Endothelial cell (in vitro differentiated cells): ENCODE results near the gene NAV3. TPM values are rescaled to one million over a fixed set of nuclear protein-coding genes. Genes with fewer than 3 reads are reported as not detected.
A peak's percentile ranks its signal among the peaks of the same experiment; 100 is the strongest.

Experiments used
- DNase-seq: peaks from one replicate; pipeline ENCODE4 v3.0.0; 2021; ENCODE audit warnings: low spot score
- H3K27ac Mint-ChIP-seq: one replicate; pipeline ENCODE4 v1.8.0; 2021; ENCODE audit warnings: mixed read lengths, inconsistent platforms; ENCODE audit not compliant: unreplicated experiment
- H3K27me3 Mint-ChIP-seq: one replicate; pipeline ENCODE4 v1.8.0; 2021; ENCODE audit warnings: mild to moderate bottlenecking, moderate library complexity, mixed read lengths, inconsistent platforms; ENCODE audit not compliant: unreplicated experiment
- H3K36me3 Mint-ChIP-seq: one replicate; pipeline ENCODE4 v1.8.0; 2021; ENCODE audit warnings: mild to moderate bottlenecking, low read depth, mixed read lengths, inconsistent platforms; ENCODE audit not compliant: unreplicated experiment
- H3K4me1 Mint-ChIP-seq: one replicate; pipeline ENCODE4 v1.8.0; 2021; ENCODE audit warnings: mild to moderate bottlenecking, mixed read lengths, inconsistent platforms; ENCODE audit not compliant: unreplicated experiment
- H3K4me3 Mint-ChIP-seq: one replicate; pipeline ENCODE4 v1.8.0; 2021; ENCODE audit warnings: mild to moderate bottlenecking, mixed read lengths, inconsistent platforms; ENCODE audit not compliant: unreplicated experiment
- H3K9me3 Mint-ChIP-seq: one replicate; pipeline ENCODE4 v1.8.0; 2021; ENCODE audit warnings: mixed read lengths, inconsistent platforms; ENCODE audit not compliant: unreplicated experiment
- CTCF ChIP-seq: fragments of 200-600 bp; sonication (generic); IDR thresholded peaks from one replicate; pipeline ENCODE4 v1.5.0; 2021; ENCODE audit warnings: antibody characterized with exemption; ENCODE audit not compliant: unreplicated experiment
- total RNA-seq: library from RNA; stranded (reverse); fragmentation: NEBNext Ultra II Directional; extraction: Animal tissue kit (Norgen Biotek cat#: 25700); gene quantifications from one replicate; pipeline ENCODE4 v1.2.1, GENCODE V29; 2021; ENCODE audit not compliant: unreplicated experiment

The NAV3 gene
- total RNA-seq, 1 donor from 2014 or later: 20.3 TPM

- peaks cover under 1% of the 10 kb centered on the region for H3K27me3 Mint-ChIP-seq
- H3K36me3 Mint-ChIP-seq: no peaks in the 10 kb centered on the region
- DNase-seq: no peak
- peaks cover 7% of the 10 kb centered on the region for H3K4me1 Mint-ChIP-seq
- peak; percentile 22 for TF ChIP-seq CTCF
- no peak overlapping the region for H3K27ac Mint-ChIP-seq
- no peak overlapping the region for H3K4me3 Mint-ChIP-seq
- H3K9me3 Mint-ChIP-seq: no peaks in the 10 kb centered on the region
Measured at GRCh38 chr12:78181544-78182162, 351.0 kb downstream of the NAV3 start.

DNA sequence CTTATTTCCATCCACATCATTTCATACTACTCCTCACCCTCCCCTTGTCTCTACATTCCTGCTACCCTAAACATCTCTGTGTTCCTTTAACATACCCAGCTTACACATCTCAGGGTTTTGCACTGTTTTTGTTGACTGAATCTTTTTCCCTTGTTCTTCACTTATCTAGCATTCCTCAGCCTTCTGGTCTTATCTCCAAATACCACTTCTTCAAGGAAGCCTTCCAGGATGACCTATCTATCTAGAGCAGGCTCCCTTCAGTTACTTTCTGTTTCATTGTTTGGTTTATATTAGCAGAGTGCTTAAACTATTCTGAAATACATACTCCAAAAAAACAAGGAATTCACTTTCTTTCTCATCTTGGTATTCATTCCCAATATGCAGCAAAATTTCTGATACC is 353.1 kb downstream of the NAV3 start:
- Mint-ChIP-seq H3K4me3 (no peak overlapping the region), H3K9me3 (no peaks in the 10 kb centered on the region), H3K27me3 (peaks cover 2% of the 10 kb centered on the region), H3K27ac (peak overlapping the region; percentile 72), H3K4me1 (peaks cover 7% of the 10 kb centered on the region), H3K36me3 (no peaks in the 10 kb centered on the region)
- TF ChIP-seq CTCF: no peak
- DNase-seq: no peak

DNA sequence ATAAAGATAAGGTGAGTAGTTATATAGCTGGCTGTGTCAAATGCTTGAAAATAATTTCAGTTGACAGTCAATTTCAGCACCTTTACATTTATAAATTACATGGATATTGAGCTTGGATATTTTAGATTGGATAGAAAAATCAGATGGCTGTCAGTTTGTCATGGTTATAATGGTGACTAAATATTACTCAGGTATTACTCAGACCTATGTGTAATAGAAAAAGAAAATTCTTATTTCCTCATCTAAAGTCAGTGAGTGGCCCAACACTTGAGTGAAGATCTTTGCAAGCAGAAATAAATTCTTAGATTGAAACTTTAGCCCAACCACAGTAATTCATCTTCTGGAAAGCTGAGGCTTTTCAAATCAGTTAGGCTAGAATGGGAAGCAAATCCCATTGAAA is 354.4 kb downstream of the NAV3 start:
- H3K4me1 Mint-ChIP-seq: peaks cover 4% of the 10 kb centered on the region
- no peak for TF ChIP-seq CTCF
- H3K9me3 Mint-ChIP-seq: no peaks in the 10 kb centered on the region
- H3K27ac Mint-ChIP-seq: no peak overlapping the region
- H3K4me3 Mint-ChIP-seq: no peak overlapping the region
- no peak for DNase-seq
- H3K36me3 Mint-ChIP-seq: no peaks in the 10 kb centered on the region
- peaks cover 2% of the 10 kb centered on the region for H3K27me3 Mint-ChIP-seq

DNA sequence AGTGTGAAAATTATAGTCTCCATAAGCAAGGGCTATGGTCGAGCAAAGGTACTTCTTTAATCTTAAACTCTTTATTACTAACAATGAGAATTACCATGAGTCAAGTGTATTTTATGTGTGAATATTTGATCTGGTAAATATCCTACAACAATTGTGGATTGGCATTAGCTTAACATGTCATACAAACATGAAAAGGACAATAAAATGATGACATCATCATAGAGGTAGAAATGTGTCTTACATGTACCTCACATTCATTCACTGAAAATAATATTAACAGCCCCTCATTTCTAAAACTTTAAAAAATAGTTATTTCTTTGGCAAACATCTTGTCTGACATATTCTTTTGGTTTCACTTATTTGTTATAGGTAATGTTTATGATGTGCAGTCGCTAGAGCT is 355.0 kb downstream of the NAV3 start:
- no peak for DNase-seq
- no peak for TF ChIP-seq CTCF
- H3K9me3 Mint-ChIP-seq: no peaks in the 10 kb centered on the region
- peaks cover 4% of the 10 kb centered on the region for H3K4me1 Mint-ChIP-seq
- no peaks in the 10 kb centered on the region for H3K36me3 Mint-ChIP-seq
- no peak overlapping the region for H3K4me3 Mint-ChIP-seq
- H3K27ac Mint-ChIP-seq: no peak overlapping the region
- H3K27me3 Mint-ChIP-seq: peaks cover 2% of the 10 kb centered on the region

GRCh38 chr12:78186670-78187069 is 356.0 kb downstream of the NAV3 start:
- no peaks in the 10 kb centered on the region for H3K36me3 Mint-ChIP-seq
- no peak for DNase-seq
- H3K27ac Mint-ChIP-seq: no peak overlapping the region
- H3K4me3 Mint-ChIP-seq: no peak overlapping the region
- H3K27me3 Mint-ChIP-seq: peaks cover 2% of the 10 kb centered on the region
- no peak for TF ChIP-seq CTCF
- no peaks in the 10 kb centered on the region for H3K9me3 Mint-ChIP-seq
- H3K4me1 Mint-ChIP-seq: peaks cover 4% of the 10 kb centered on the region
